Activated CD4-positive, alpha-beta memory T cell treated with anti-CD3 and anti-CD28 coated beads, Interleukin-2, amount 10 ng/mL, durations not matched to agents 7 days and 5 days (primary cell): ENCODE measurements around the gene GABRR1. TPM values are rescaled to one million over a fixed set of nuclear protein-coding genes. Genes with fewer than 3 reads are reported as not detected.

Experiments used
- CTCF ChIA-PET: fragments of 350-600 bp; sonication (Branson Sonifier 250); formaldehyde crosslinking; loops from one replicate; lab custom pipeline; 2021; ENCODE audit warnings: antibody characterized with exemption, inconsistent platforms; lab: Charles Lee
- POLR2A ChIA-PET: fragments of 350-600 bp; sonication (Branson Sonifier 250); formaldehyde crosslinking; loops from one replicate; lab custom pipeline; 2021; ENCODE audit warnings: antibody characterized with exemption; lab: Charles Lee
- DNase-seq: peaks from one replicate; pipeline ENCODE4 v3.0.0-alpha.2; 2020
- H3K27ac Mint-ChIP-seq: one replicate; pipeline ENCODE4 v1.8.0; 2021; ENCODE audit warnings: mild to moderate bottlenecking, mixed read lengths
- H3K27me3 Mint-ChIP-seq: one replicate; pipeline ENCODE4 v1.8.0; 2021; ENCODE audit warnings: mixed read lengths
- H3K36me3 Mint-ChIP-seq: one replicate; pipeline ENCODE4 v1.8.0; 2021; ENCODE audit warnings: low read depth, mixed read lengths
- H3K4me1 Mint-ChIP-seq: one replicate; pipeline ENCODE4 v1.8.0; 2021; ENCODE audit warnings: mixed read lengths
- H3K4me3 Mint-ChIP-seq: one replicate; pipeline ENCODE4 v1.8.0; 2021; ENCODE audit warnings: mild to moderate bottlenecking, mixed read lengths
- H3K9me3 Mint-ChIP-seq: one replicate; pipeline ENCODE4 v1.8.0; 2021; ENCODE audit warnings: mixed read lengths
- total RNA-seq, 2 experiments: library from RNA; stranded (reverse); gene quantifications; one replicate each; pipeline ENCODE4 v1.2.3, GENCODE V29; 2021

Gene GABRR1
- total RNA-seq, 2 experiments from 2014 or later: not detected

GRCh38 chr6:89209457-89209856 is 7.7 kb downstream of the GABRR1 start:
- POLR2A ChIA-PET: no interaction called here

GRCh38 chr6:89208551-89208950 is 8.6 kb downstream of the GABRR1 start:
- H3K4me3 Mint-ChIP-seq: no peak overlapping the region
- H3K36me3 Mint-ChIP-seq: no peaks in the 10 kb centered on the region
- no peak overlapping the region for H3K27ac Mint-ChIP-seq
- ChIA-PET POLR2A (no interaction called here), CTCF (no interaction called here)
- H3K9me3 Mint-ChIP-seq: no peaks in the 10 kb centered on the region
- no peak for DNase-seq
- H3K4me1 Mint-ChIP-seq: no peaks in the 10 kb centered on the region
- H3K27me3 Mint-ChIP-seq: peaks cover 15% of the 10 kb centered on the region

More at GRCh38 chr6:89209457-89209856, 7.7 kb downstream of the GABRR1 start:
- Mint-ChIP-seq H3K4me3 (no peak overlapping the region), H3K9me3 (no peaks in the 10 kb centered on the region), H3K27ac (no peak overlapping the region), H3K4me1 (no peaks in the 10 kb centered on the region), H3K27me3 (peaks cover 21% of the 10 kb centered on the region), H3K36me3 (no peaks in the 10 kb centered on the region)
- no peak for DNase-seq
- CTCF ChIA-PET: no interaction called here

GRCh38 chr6:89205819-89206218 is 11.3 kb downstream of the GABRR1 start:
- Mint-ChIP-seq H3K27ac (no peak overlapping the region), H3K36me3 (no peaks in the 10 kb centered on the region), H3K4me3 (no peak overlapping the region), H3K27me3 (peaks cover 4% of the 10 kb centered on the region), H3K9me3 (no peaks in the 10 kb centered on the region), H3K4me1 (no peaks in the 10 kb centered on the region)
- CTCF ChIA-PET: no interaction called here
- no peak for DNase-seq
- POLR2A ChIA-PET: no interaction called here

- Mint-ChIP-seq H3K27ac (no peak overlapping the region), H3K4me3 (no peak overlapping the region), H3K9me3 (no peaks in the 10 kb centered on the region), H3K27me3 (peaks cover 4% of the 10 kb centered on the region), H3K36me3 (no peaks in the 10 kb centered on the region), H3K4me1 (no peaks in the 10 kb centered on the region)
- ChIA-PET CTCF (no interaction called here), POLR2A (no interaction called here)
- DNase-seq: no peak
These were observed 13.1 kb downstream of the GABRR1 start for GRCh38 chr6:89204096-89204495.

- Mint-ChIP-seq H3K9me3 (peaks cover under 1% of the 10 kb centered on the region), H3K36me3 (no peaks in the 10 kb centered on the region), H3K4me3 (no peak overlapping the region), H3K27me3 (peaks cover 1% of the 10 kb centered on the region), H3K27ac (no peak overlapping the region), H3K4me1 (no peaks in the 10 kb centered on the region)
- DNase-seq: no peak
- ChIA-PET POLR2A (no interaction called here), CTCF (no interaction called here)
These were observed 16.4 kb downstream of the GABRR1 start for GRCh38 chr6:89200706-89201215.

GRCh38 chr6:89199579-89199978 is 17.6 kb downstream of the GABRR1 start:
- POLR2A ChIA-PET: no interaction called here

GRCh38 chr6:89198235-89198634 is 18.9 kb downstream of the GABRR1 start:
- Mint-ChIP-seq H3K4me1 (no peaks in the 10 kb centered on the region), H3K9me3 (peaks cover 8% of the 10 kb centered on the region), H3K27ac (no peak overlapping the region), H3K27me3 (peaks cover 10% of the 10 kb centered on the region), H3K36me3 (no peaks in the 10 kb centered on the region), H3K4me3 (no peak overlapping the region)
- ChIA-PET CTCF (no interaction called here), POLR2A (no interaction called here)
- no peak for DNase-seq

More at GRCh38 chr6:89199579-89199978, 17.6 kb downstream of the GABRR1 start:
- H3K9me3 Mint-ChIP-seq: peaks cover 7% of the 10 kb centered on the region
- H3K36me3 Mint-ChIP-seq: no peaks in the 10 kb centered on the region
- H3K27ac Mint-ChIP-seq: no peak overlapping the region
- DNase-seq: no peak
- CTCF ChIA-PET: no interaction called here
- H3K4me1 Mint-ChIP-seq: no peaks in the 10 kb centered on the region
- H3K27me3 Mint-ChIP-seq: peaks cover 7% of the 10 kb centered on the region
- no peak overlapping the region for H3K4me3 Mint-ChIP-seq

GRCh38 chr6:89197141-89197540 is 20.0 kb downstream of the GABRR1 start:
- no peak for DNase-seq
- Mint-ChIP-seq H3K4me3 (no peak overlapping the region), H3K4me1 (no peaks in the 10 kb centered on the region), H3K27me3 (peaks cover 13% of the 10 kb centered on the region), H3K36me3 (no peaks in the 10 kb centered on the region), H3K9me3 (peaks cover 8% of the 10 kb centered on the region), H3K27ac (no peak overlapping the region)
- ChIA-PET CTCF (no interaction called here), POLR2A (no interaction called here)

GRCh38 chr6:89194559-89194958 is 22.6 kb downstream of the GABRR1 start:
- ChIA-PET CTCF (no interaction called here), POLR2A (no interaction called here)
- peaks cover 13% of the 10 kb centered on the region for H3K27me3 Mint-ChIP-seq
- no peaks in the 10 kb centered on the region for H3K4me1 Mint-ChIP-seq
- no peak overlapping the region for H3K27ac Mint-ChIP-seq
- H3K36me3 Mint-ChIP-seq: no peaks in the 10 kb centered on the region
- no peak for DNase-seq
- H3K4me3 Mint-ChIP-seq: no peak overlapping the region
- H3K9me3 Mint-ChIP-seq: peaks cover 8% of the 10 kb centered on the region

- CTCF ChIA-PET: no interaction called here
- peaks cover 13% of the 10 kb centered on the region for H3K27me3 Mint-ChIP-seq
- no peaks in the 10 kb centered on the region for H3K4me1 Mint-ChIP-seq
- no peak for DNase-seq
- H3K36me3 Mint-ChIP-seq: no peaks in the 10 kb centered on the region
- POLR2A ChIA-PET: no interaction called here
- no peak overlapping the region for H3K4me3 Mint-ChIP-seq
- H3K27ac Mint-ChIP-seq: no peak overlapping the region
- H3K9me3 Mint-ChIP-seq: peaks cover 8% of the 10 kb centered on the region
These were observed 26.4 kb downstream of the GABRR1 start for GRCh38 chr6:89190741-89191140.

- H3K27me3 Mint-ChIP-seq: peaks cover 9% of the 10 kb centered on the region
- H3K9me3 Mint-ChIP-seq: no peaks in the 10 kb centered on the region
- H3K4me3 Mint-ChIP-seq: no peak overlapping the region
These were observed 29.7 kb downstream of the GABRR1 start for GRCh38 chr6:89187504-89187903.

GRCh38 chr6:89186762-89187161 is 30.4 kb downstream of the GABRR1 start:
- Mint-ChIP-seq H3K27me3 (peaks cover 10% of the 10 kb centered on the region), H3K4me1 (no peaks in the 10 kb centered on the region), H3K36me3 (no peaks in the 10 kb centered on the region), H3K27ac (no peak overlapping the region), H3K4me3 (no peak overlapping the region), H3K9me3 (no peaks in the 10 kb centered on the region)
- ChIA-PET POLR2A (no interaction called here), CTCF (no interaction called here)
- no peak for DNase-seq

More at GRCh38 chr6:89187504-89187903, 29.7 kb downstream of the GABRR1 start:
- no peak for DNase-seq
- Mint-ChIP-seq H3K36me3 (no peaks in the 10 kb centered on the region), H3K27ac (no peak overlapping the region), H3K4me1 (no peaks in the 10 kb centered on the region)
- ChIA-PET POLR2A (no interaction called here), CTCF (no interaction called here)

- no peaks in the 10 kb centered on the region for H3K4me1 Mint-ChIP-seq
- DNase-seq: no peak
- no peak overlapping the region for H3K4me3 Mint-ChIP-seq
- peaks cover 13% of the 10 kb centered on the region for H3K27me3 Mint-ChIP-seq
- H3K27ac Mint-ChIP-seq: no peak overlapping the region
- H3K9me3 Mint-ChIP-seq: no peaks in the 10 kb centered on the region
- CTCF ChIA-PET: no interaction called here
- POLR2A ChIA-PET: no interaction called here
- no peaks in the 10 kb centered on the region for H3K36me3 Mint-ChIP-seq
These were observed 32.8 kb downstream of the GABRR1 start for GRCh38 chr6:89184344-89184743.

- Mint-ChIP-seq H3K27ac (no peak overlapping the region), H3K36me3 (no peaks in the 10 kb centered on the region), H3K4me3 (no peak overlapping the region), H3K4me1 (no peaks in the 10 kb centered on the region), H3K27me3 (peaks cover 12% of the 10 kb centered on the region), H3K9me3 (no peaks in the 10 kb centered on the region)
- DNase-seq: no peak
- ChIA-PET POLR2A (no interaction called here), CTCF (no interaction called here)
These were observed 33.9 kb downstream of the GABRR1 start for GRCh38 chr6:89183294-89183693.
